GM21381 (cell line): ENCODE measurements around the gene TUFT1.

Experiments used
- ATAC-seq: cut with Tn5 transposase; IDR thresholded peaks from one replicate; pipeline ENCODE4 v1.9.1; 2021; ENCODE audit warnings: mild to moderate bottlenecking, moderate library complexity; ENCODE audit not compliant: unreplicated experiment

TUFT1 gene

GRCh38 chr1:151535326-151536271, 4.5 kb upstream of the TUFT1 start:
- ATAC-seq, result no peak

- ATAC-seq, result no peak
Observed at GRCh38 chr1:151536499-151536898, 3.6 kb upstream of the TUFT1 start.

- ATAC-seq, result no peak
Observed at GRCh38 chr1:151537112-151537511, 3.0 kb upstream of the TUFT1 start.

- peak; percentile 49 for ATAC-seq
Observed at GRCh38 chr1:151539321-151540020, 638 bp upstream of the TUFT1 start.

GRCh38 chr1:151540982-151541377, 871 bp downstream of the TUFT1 start:
- no peak for ATAC-seq

GRCh38 chr1:151541752-151542151, 1.6 kb downstream of the TUFT1 start:
- no peak for ATAC-seq

GRCh38 chr1:151542710-151543129, 2.6 kb downstream of the TUFT1 start:
- ATAC-seq, result no peak

GRCh38 chr1:151545542-151545941, 5.4 kb downstream of the TUFT1 start:
- no peak for ATAC-seq

- ATAC-seq, result no peak
Observed at GRCh38 chr1:151546011-151546925, 6.2 kb downstream of the TUFT1 start.

GRCh38 chr1:151547119-151547899, 7.2 kb downstream of the TUFT1 start:
- no peak for ATAC-seq

GRCh38 chr1:151547900-151548230, 7.8 kb downstream of the TUFT1 start:
- no peak for ATAC-seq

- no peak for ATAC-seq
Observed at GRCh38 chr1:151549199-151549598, 9.1 kb downstream of the TUFT1 start.

GRCh38 chr1:151553659-151554058, 13.6 kb downstream of the TUFT1 start:
- no peak for ATAC-seq

GRCh38 chr1:151556052-151556451, 15.9 kb downstream of the TUFT1 start:
- ATAC-seq, result no peak

GRCh38 chr1:151562661-151563060, 22.6 kb downstream of the TUFT1 start:
- ATAC-seq, result no peak

GRCh38 chr1:151563376-151563775, 23.3 kb downstream of the TUFT1 start:
- ATAC-seq, result no peak

GRCh38 chr1:151565502-151566189, 25.5 kb downstream of the TUFT1 start:
- no peak for ATAC-seq

GRCh38 chr1:151568626-151569088, 28.5 kb downstream of the TUFT1 start:
- no peak for ATAC-seq

- no peak for ATAC-seq
Observed at GRCh38 chr1:151570819-151571218, 30.7 kb downstream of the TUFT1 start.
